Amygdala (tissue), 56 donors: ENCODE data around the gene FAM237A.

Source experiments
- DNase-seq, 56 donors: peaks; one replicate each; lab custom pipeline; 2025; lab: John Stamatoyannopoulos, UW

Gene FAM237A

DNA sequence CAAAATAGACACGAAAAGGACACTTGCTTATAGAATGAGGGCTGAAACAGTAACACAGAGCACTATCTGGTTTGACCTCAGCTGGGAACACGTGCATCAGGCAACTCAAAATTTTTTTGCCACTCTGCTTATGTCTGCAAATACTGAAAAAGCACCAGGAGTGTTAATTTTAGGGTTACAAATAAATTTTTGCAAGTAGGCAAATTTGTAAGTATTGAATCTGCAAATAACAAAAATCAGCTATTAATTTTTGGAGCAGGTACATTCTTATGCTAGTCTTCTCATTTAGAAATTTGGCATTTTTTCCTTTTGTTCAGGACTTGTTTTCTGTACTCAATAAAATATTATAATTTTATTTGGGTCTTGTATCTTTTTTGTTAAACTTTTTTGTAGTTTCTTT, 46.2 kb downstream of the FAM237A start:
- DNase-seq = no peak

DNA sequence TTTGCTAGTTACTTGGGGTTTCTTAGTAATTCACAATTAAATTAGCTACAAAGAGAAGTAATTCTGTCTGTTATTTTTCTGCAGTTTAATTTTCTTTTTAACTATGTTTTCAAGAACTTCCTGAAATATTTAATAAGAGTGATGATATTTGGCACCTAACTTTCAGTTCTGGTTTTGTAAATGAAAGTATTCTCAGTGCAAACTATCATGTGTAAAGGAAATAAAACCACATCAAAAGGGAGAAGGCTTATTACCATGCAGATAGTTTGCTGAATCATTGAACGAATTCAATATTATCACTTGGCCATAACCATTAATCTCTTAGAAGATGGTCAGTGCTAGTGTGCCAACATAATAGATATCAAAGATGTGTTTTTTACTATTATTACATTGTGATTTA, 46.7 kb downstream of the FAM237A start:
- DNase-seq = no peak

DNA sequence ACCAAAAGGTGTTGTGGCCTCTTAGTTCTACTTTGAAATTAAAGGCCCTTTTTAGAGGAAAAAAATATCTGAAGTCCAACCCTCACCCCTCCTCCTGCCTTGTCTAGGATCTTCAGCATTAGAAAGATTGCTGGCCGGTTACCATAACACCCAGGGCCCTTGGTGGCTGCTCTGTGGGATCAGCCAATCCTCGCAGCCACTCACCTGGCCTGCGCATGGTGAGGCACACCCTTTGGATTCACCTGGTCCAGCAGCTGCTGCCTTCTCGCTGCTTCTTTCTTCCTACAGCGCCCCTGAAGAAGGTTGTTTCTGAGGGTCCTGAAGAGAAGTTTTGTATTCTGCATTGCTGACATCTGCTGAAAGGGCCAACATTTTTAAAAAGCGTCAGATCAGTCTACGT, 50.7 kb downstream of the FAM237A start:
- no peak for DNase-seq

DNA sequence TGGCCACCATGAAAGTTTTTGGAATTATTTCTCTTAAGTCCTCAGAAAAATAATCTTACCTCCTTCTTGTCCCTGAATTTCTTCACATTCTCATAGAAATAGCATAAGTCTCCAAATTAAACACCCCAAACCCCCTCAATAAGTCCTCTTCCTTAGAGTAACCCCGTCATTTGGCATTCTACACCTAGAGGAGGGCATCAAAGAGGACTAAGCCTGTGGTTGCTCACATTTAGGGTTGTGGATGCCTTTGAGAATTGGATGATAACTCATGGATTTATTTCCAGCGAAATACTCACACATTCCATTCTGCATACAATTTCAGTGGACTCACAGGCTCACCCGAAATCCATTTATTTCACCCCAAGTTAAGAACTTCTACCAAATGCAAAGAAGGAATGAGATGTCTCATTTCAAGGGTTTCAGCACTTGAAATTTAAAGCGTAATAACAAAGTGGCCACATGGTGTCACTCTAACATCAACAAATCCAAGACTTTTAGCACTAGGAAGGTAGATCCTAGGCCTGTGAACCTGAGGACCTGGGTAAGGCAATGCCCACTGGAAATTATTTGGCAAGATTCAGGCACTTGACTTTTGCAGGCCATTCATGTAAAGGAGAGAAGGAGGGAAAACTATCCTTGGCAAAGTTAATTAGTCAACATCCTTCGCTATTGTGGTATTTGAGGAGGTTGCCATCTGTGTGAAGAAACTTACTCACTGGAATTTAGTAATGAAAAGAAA, 51.3 kb downstream of the FAM237A start:
- DNase-seq = peak in 13 of 56 donors; percentile 0 to 39 (median 9)

DNA sequence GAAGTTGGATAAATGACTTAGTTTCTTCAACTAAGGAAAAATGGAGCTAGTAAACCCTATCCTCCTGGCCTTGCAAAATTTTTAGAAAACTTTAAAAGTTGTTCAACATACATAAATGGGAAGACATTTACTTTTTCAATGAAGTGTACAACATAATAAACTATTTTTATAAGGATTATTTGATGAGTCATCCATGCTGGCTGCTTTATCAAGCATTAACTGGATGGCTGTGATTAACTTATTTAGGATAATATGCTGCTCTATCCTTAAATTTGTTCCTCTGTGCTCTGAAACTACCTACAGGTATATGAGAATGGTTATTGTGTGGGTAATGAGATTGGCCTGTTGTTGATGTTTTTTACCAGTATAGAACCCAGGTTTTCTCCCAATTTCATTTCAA, 54.6 kb downstream of the FAM237A start:
- no peak for DNase-seq

DNA sequence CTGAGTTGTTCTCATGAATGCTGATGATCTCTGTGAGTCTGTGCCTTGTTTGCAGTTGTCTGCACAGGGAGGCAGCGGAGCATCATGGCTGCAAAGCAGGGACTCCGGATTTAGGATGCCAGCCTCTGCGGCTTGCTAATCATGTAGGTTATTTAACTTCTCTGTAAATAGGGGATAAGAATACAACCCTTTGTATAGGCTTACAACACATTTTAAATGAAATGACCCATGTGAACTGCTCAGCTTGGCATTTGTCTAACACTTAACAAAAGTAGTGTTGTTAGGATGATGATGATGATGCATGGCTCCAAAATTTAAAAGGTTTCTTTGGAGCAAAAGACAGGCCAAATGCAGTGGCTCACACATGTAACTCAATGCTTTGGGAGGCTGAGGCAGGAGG, 56.5 kb downstream of the FAM237A start:
- DNase-seq = no peak
